Stimulated activated CD8-positive, alpha-beta memory T cell treated with anti-CD3 and anti-CD28 coated beads, Interleukin-4, amount 100 ng/mL, for 24 hours (primary cell): ENCODE results near the gene ZFTA.

Experiments used
- DNase-seq: peaks from one replicate; pipeline ENCODE4 v3.0.0-alpha.2; 2020; ENCODE audit warnings: low read depth

The ZFTA gene

GRCh38 chr11:63749624-63750023 lies 19.0 kb downstream of the ZFTA start:
- DNase-seq: no peak

GRCh38 chr11:63747011-63747410 lies 21.6 kb downstream of the ZFTA start:
- DNase-seq: no peak

DNA sequence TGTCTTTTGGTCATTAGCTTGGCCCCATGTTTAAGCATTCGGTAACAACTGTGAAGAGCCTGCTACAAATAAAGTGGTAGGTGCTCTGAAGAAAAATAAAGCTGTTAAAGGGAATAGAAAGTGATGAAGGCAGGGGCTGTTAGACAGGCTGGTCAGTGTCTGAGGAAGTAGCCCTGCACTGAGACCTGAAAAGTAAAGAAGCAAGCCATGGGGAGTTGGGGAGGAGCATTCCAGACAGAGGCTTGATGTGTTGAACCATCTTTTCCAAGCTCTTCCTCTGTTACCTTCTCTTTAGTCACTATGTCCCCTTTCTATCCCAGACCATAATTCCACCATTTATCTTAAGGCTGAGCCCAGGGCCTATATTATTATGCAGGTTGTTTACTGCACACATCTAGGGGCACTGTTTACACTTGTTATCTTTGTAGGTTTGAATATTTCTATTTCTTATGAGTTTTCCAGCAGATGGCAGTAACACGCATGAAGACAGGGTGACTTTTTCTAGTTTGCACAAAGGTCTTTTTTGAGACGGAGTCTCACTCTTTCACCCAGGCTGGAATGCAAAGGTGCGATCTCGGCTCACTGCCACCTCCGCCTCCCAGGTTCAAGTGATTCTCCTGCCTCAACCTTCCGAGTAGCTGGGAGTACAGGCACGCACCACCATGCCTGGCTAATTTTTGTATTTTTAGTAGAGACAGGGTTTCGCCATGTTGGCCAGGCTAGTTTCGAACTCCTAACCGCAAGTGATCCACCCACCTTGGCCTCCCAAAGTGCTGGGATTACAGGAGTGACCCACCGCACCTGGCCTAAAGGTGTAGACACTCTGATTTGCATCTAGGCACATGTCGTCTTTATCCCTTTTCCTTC lies 23.0 kb downstream of the ZFTA start:
- DNase-seq: no peak

GRCh38 chr11:63738720-63739360 lies 29.7 kb downstream of the ZFTA start:
- DNase-seq: peak; percentile 38

DNA sequence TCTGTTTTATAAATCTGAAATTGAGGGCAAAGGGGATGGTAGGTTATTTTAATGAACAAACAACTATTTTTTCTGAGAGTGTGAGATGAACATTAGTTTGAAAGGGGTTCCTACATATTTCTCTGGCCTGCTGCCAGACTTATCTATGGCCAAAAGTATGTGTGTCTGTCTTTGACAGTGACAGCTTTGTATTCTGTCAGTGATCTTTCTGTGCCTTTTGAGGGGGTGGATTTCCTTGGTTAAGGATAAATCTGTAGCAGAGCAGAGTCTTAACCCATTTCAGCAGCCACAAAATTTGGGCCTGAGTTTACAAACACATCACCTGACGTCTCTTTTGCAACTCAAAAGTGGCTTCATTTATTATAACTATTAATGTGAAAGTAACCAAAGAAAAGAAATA lies 30.9 kb downstream of the ZFTA start:
- no peak for DNase-seq

- DNase-seq: no peak
These were observed 31.7 kb downstream of the ZFTA start for GRCh38 chr11:63736864-63737263.

DNA sequence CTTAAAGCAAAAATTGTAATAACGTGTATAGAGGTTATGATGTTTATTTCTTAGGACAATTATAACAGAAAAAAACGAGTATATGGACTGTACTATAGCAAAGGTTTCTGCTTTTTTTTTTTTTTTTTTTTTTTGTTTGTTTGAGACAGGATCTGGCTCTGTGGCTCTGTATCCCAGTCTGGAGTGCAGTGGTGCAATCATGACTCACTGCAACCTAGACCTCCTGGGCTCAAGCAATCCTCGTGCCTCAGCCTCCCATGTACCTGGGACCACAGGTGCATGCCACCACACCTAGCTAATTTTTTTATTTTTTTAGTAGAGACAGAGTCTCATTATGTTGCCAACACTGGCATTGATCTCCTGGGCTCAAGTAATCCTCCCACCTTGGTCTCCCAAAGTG lies 39.2 kb downstream of the ZFTA start:
- no peak for DNase-seq

DNA sequence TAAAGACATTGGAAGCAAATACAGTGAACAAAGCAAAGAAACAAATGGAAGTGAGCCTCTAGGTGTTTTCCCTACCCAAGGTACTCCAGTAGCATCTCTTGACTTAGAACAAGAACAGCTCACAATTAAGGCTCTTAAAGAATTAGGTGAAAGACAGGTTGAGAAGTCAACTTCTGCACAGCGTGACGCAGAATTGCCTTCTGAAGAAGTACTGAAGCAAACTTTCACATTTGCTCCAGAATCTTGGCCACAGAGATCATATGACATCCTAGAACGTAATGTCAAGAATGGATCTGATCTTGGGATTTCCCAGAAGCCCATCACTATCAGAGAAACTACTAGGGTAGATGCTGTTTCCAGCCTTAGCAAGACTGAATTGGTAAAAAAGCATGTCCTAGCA lies 48.0 kb downstream of the ZFTA start:
- DNase-seq: no peak

DNA sequence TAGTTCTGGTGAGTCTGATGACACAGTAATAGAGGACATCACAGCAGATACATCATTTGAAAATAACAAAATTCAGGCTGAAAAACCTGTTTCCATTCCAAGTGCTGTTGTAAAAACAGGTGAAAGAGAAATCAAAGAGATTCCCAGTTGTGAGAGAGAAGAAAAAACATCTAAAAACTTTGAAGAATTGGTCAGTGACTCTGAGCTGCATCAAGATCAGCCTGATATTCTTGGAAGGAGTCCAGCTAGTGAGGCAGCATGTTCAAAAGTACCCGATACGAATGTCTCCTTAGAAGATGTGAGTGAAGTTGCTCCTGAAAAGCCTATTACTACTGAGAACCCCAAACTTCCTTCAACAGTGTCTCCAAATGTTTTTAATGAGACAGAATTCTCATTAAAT lies 48.6 kb downstream of the ZFTA start:
- no peak for DNase-seq

DNA sequence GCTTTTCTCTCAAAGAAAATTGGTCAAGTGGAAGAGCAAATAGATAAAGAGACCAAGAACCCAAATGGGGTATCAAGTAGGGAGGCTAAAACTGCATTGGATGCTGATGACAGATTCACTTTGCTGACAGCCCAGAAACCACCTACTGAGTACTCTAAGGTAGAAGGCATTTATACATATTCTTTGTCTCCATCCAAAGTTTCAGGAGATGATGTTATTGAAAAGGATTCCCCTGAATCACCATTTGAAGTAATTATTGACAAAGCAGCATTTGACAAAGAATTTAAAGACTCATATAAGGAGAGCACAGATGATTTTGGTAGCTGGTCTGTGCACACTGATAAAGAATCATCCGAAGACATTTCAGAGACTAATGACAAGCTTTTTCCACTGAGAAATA lies 49.6 kb downstream of the ZFTA start:
- DNase-seq: no peak
